HG03432 (cell line): ENCODE results near the gene CDC14B.

ENCODE experiments used
- ATAC-seq: cut with Tn5 transposase; IDR thresholded peaks from one replicate; pipeline ENCODE4 v1.9.1; 2021; ENCODE audit warnings: mild to moderate bottlenecking, moderate library complexity; ENCODE audit not compliant: unreplicated experiment

The CDC14B gene

GRCh38 chr9:96487029-96487396 lies 132.6 kb downstream of the CDC14B start:
- no peak for ATAC-seq

- no peak for ATAC-seq
Measured at GRCh38 chr9:96486386-96487028, 133.1 kb downstream of the CDC14B start.

- ATAC-seq, result no peak
Measured at GRCh38 chr9:96485280-96485679, 134.4 kb downstream of the CDC14B start.

DNA sequence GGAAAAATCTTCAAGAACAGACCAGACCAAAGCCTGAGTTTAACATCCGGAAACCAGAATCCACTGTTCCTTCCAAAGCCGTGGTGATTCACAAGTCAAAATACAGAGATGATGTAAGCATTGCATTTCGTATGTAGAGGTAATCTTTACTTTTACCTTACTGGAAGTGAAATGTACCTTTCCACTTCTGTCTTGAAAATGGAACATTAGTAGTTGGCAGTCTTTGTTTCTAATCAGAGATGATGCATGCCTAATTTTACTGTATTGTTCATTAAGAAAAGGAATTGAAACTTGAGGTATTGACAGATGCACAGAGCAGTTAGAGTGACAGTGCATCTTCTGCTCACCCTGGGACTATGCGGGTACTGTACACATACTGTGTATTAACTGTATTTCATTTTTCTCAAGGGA lies 135.1 kb downstream of the CDC14B start:
- peak; percentile 94 for ATAC-seq

GRCh38 chr9:96483733-96484390 lies 135.8 kb downstream of the CDC14B start:
- no peak for ATAC-seq

DNA sequence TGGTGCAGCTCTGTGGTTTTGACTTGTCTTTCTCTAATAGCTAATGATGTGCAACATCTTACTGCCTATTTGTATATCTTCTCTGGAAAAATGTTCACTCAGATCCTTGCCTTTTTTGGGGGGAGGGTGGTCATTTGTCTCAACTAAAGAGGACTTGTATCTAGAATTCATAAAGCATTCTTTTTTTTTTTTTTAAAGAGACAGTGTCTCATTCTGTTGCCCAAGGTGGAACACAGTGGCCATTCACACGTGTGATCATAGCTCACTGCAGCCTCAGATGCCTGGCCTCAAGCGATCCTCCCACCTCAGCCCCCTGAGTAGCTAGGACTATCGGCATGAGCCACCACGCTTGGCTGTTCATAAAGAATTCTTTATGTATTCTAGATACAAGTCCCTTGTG lies 136.4 kb downstream of the CDC14B start:
- no peak for ATAC-seq

GRCh38 chr9:96482476-96482875 lies 137.2 kb downstream of the CDC14B start:
- no peak for ATAC-seq

DNA sequence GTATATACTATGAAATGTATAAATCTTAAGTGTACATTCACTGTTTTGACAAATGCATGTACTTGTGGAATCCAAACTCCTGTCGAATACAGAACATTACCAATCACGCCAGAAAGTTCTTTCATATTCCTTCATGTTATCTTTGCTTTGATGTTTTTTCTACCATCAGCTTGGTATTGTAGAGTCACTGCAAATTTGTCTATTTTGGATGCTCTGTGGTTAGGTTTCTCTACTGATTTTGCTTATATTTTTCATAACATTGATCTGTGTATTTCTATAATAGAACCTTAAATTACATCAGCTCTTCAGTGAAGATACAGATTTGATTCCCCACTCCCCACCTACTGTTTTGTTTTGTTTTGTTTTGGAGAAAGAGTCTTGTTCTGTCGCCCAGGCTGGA lies 138.9 kb downstream of the CDC14B start:
- no peak for ATAC-seq

DNA sequence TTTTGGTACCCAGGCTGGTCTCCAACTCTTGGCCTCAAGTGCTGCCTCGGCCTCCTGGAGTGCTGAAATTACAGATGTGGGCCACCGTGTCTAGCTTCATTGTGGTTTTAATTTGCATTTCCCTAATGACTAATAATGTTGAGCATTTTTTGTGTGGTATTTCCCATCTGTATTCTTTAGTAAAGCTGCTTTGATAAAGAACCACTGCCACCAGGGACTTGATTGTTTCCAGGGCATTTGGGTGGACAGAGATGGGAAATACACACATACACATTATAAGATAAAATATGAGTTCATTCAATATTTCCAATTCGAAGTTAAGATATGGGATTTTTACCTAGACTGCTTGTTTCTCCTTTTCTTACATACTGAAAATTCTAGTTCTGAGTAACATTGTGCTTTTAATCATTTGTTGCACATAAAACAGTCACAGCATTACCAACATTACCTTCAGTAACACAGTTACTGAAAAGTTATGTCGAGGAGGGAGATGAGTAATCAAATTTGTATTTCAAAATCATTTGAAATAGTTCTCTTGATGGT lies 140.7 kb downstream of the CDC14B start:
- ATAC-seq, result peak; percentile 82

- ATAC-seq, result no peak
Measured at GRCh38 chr9:96476591-96476990, 143.1 kb downstream of the CDC14B start.

DNA sequence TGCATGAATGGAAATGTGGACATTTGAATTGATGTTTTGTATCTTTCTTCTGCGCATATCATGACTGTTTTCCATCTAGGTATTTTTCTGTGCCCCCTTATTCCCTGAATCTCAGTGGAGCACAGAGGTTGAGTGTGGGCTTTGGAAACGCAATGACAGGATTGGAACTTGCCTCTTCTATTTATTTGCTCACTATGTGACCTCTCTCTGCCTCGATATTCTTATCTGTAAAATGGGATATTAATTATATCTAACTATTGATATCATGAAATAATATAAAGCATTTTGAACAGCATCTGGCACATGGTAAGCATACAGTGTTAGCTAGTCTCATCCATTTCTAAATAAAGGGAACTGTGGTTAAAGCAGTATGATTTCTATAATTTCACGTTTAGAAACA lies 143.6 kb downstream of the CDC14B start:
- no peak for ATAC-seq

GRCh38 chr9:96467784-96468183 lies 151.9 kb downstream of the CDC14B start:
- no peak for ATAC-seq

DNA sequence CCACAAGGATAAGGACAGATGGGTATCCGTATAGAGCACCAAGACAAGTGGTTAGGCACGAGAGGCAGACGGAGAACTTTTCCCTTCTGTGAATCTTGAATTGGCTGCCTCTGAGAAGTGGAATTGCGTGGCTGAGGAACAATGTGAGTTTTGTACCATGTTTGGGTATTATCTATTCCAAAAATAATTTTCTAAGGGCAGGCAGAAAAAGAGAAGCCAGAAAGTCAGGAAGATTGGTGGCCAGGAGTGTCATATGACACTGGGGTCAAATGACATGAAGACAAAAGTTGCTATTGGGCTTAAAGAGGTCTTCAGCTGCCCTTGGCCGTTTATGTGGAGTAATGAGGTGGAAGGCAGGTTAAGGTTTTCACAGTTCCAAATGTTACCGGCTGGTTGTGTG lies 155.2 kb downstream of the CDC14B start:
- no peak for ATAC-seq

- no peak for ATAC-seq
Measured at GRCh38 chr9:96462541-96462940, 157.1 kb downstream of the CDC14B start.

DNA sequence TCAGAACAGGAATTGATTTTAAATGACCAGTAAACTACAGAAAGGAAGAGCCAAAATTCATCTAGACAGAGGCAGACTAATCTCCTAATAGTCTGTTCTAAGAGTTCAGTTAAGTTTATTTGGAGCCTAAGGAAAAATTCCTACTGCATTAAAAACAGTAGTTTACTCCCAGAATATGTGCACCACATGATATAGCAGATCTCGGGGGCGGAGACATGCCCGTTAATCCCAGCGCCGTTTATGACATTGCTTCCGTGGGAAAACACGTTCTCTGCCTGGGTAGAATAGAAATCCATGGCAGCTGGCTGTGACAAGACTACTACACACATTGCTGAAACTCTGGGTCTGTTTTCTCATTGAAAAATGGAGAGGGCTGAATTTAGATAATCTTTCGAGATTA lies 158.3 kb downstream of the CDC14B start:
- ATAC-seq, result no peak

DNA sequence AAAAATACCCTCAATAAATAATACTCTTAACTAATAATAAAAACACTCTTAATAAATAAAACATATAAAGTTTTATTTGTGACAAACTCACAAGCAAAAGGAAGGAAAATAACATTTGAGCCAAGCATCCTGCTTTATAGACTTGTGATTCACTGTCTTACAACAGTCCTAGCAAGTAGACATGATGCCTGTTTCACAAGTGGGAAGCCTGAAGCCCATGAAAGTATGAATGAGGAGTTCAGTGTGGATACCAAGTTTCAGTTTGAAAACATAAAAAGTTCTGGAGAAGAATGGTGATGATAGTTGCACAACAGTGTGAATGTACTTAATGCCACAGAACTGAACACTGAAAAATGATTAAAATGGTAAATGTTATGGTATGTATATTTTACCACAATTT lies 158.8 kb downstream of the CDC14B start:
- no peak for ATAC-seq

DNA sequence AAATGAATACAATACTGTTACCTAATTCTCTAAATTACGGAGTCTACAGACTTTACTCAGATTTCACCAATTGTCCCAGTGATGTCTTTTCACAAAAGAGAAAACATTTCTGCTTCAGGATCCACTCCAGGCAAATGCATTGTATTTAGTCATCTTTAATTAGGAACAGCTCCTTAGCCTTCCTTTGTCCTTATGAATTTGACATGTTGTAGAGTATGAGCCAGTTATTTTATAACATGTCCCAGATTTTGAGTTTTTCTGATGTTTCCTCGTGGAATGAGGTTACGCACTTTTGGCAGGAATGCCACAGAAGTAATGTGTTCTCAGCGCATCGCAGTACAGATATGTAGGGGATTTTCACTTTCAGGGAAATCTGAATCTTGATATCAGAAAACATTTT lies 159.2 kb downstream of the CDC14B start:
- ATAC-seq, result no peak

DNA sequence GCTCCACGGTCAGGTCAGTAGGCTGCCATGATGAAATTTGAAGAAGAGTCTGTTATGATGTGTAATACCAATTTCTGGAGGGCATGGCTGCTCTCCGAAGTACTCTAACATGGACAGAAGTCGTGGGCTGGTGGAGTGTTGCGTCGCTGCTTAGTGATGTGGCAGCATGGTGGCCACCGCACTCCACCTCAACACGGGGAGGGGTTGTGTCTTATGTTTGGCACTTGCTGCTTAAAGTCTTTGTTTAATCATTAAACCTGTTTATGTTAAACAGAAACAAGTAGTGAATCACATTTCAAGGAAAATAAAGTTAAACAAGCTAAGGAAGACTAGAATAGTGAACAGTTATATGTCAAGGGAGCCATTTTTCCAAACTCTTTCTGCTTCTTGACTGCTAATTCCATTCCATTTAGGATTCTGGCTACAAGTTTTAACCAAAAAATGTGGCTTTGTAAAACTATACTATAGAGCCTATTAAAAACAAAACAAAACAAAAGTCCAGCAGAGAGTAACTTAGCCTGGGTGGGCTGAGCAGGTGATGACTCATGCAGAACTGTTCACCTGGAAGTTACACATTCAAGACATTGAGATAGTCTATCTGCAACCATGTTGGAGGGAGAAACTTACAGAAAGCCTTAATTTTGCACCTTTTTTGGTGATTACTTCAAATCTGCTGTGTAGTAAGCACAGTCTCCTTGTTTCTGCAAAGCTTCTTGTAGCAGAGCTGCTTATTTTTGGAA lies 160.2 kb downstream of the CDC14B start:
- no peak for ATAC-seq

DNA sequence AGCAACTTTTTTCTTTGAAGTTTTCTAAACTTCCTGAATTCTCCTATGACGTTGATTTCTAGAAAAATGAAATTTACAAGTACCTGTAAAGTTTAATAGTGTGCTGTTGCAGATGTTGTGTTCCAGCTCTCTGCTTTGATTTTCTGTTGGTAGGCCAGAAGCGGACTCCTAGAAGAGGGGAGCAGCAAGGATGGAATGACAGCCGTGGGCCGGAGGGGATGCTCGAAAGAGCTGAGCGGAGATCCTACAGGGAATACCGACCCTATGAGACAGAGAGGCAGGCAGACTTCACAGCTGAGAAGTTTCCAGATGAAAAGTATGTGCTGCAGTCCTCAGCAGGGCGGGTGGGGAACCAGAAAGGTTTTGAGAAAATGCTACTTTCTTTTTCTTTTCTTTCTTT lies 161.4 kb downstream of the CDC14B start:
- ATAC-seq, result no peak

DNA sequence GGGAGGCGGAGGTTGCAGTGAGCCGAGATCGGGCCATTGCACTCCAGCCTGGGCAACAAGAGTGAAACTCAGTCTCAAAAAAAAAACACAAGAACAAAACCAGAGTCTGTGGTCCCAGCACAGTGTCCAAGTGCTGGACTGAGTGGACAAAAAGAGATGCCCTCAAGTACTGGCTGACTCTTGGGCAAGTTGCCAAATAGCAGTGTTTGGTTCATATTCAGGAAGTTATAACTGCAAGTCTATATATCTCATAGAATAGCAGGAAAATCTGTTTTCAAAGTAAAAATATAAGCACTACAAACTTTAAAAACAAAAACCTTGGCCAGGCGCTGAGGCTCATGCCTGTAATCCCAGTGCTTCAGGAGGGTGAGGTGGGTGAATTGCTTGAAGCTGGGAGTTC lies 162.4 kb downstream of the CDC14B start:
- ATAC-seq, result no peak

DNA sequence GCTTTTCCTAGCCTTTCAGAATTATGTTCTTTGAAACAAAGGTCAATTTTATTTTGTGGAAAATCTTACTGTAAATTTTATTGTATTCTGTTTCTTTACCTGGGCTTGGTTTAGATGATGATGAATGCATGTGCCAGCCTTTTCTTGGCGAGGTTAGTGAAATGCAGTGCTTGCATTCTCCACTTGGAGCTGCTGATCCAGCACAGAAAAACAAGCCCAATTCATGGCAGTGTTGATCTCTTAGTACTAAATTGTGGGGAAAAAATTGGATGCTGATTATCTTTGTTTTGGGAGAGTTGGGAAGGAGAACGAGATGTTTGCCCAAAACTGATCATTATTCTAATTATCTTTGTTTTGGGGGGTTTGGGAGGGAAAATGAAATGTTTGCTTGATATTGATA lies 166.0 kb downstream of the CDC14B start:
- no peak for ATAC-seq
